SK-N-SH (cell line): ENCODE results near the gene SHROOM3.
"Not testable (repeated sequence)": the region's sequence is repeated elsewhere in the genome, so short reads cannot be mapped to it uniquely, and the experiment has no call there.

ENCODE experiments used
- CHD2 ChIP-seq: fragments of 150-350 bp; IDR thresholded peaks from 2 replicates; pipeline ENCODE4 v1.6.1; 2018; ENCODE audit warnings: low read length; ENCODE audit not compliant: partially characterized antibody
- CTCF ChIP-seq: fragments of 200-600 bp; sonication (generic); IDR thresholded peaks from 2 replicates; pipeline ENCODE4 v1.6.1; 2017; ENCODE audit warnings: antibody characterized with exemption, mild to moderate bottlenecking, moderate library complexity
- NRF1 ChIP-seq: IDR thresholded peaks from 2 replicates; pipeline ENCODE4 v1.6.1; 2012; ENCODE audit warnings: low read depth, mild to moderate bottlenecking, low read length
- POLR2AphosphoS5 ChIP-seq: IDR thresholded peaks from 2 replicates; pipeline ENCODE4 v1.6.1; 2012; ENCODE audit warnings: low read depth, low read length
- RAD21 ChIP-seq: IDR thresholded peaks from 2 replicates; pipeline ENCODE4 v1.6.1; 2012; ENCODE audit warnings: mild to moderate bottlenecking, low read length
- SMC3 ChIP-seq: IDR thresholded peaks from 2 replicates; pipeline ENCODE4 v1.6.1; 2012; ENCODE audit warnings: low read depth, low read length, improper control_type of control experiment
- USF1 ChIP-seq: IDR thresholded peaks from 2 replicates; pipeline ENCODE4 v1.4.0; 2012; ENCODE audit warnings: low read depth, borderline replicate concordance
- YY1 ChIP-seq: IDR thresholded peaks from 2 replicates; pipeline ENCODE4 v1.4.0; 2012; ENCODE audit warnings: low read depth, mild to moderate bottlenecking

GRCh38 chr4:76423159-76423558 lies 11.9 kb upstream of the SHROOM3 start:
- not testable (repeated sequence) for TF ChIP-seq CTCF, SMC3, USF1, POLR2AphosphoS5, RAD21, NRF1, CHD2, YY1
